Muscle layer of duodenum (tissue), 2 donors: ENCODE measurements around the gene JMJD7.

Source experiments
- H3K27ac ChIP-seq: one replicate; pipeline ENCODE4 v1.7.0; 2013; ENCODE audit warnings: mild to moderate bottlenecking, low read length
- H3K27me3 ChIP-seq: one replicate; pipeline ENCODE4 v1.7.0; 2013; ENCODE audit warnings: low read depth, mild to moderate bottlenecking, control low read depth, low read length
- H3K36me3 ChIP-seq, 2 donors: one replicate each; pipeline ENCODE4 v1.7.0; 2013; ENCODE audit warnings: low read length in 2 of 2, control low read depth in 1 of 2, mild to moderate bottlenecking in 1 of 2; ENCODE audit not compliant: insufficient read depth in 2 of 2, control insufficient read depth in 1 of 2
- H3K4me1 ChIP-seq, 2 donors: one replicate each; pipeline ENCODE4 v1.7.0; 2013; ENCODE audit warnings: low read length in 2 of 2, mild to moderate bottlenecking in 2 of 2, control low read depth in 1 of 2, moderate library complexity in 1 of 2; ENCODE audit not compliant: insufficient read depth in 2 of 2, control insufficient read depth in 1 of 2
- H3K4me3 ChIP-seq, 2 donors: one replicate each; pipeline ENCODE4 v1.7.0; 2013; ENCODE audit warnings: low read length in 2 of 2, low read depth in 1 of 2, mild to moderate bottlenecking in 1 of 2
- H3K9me3 ChIP-seq, 2 donors: one replicate each; pipeline ENCODE4 v1.7.0; 2013; ENCODE audit warnings: low read length in 2 of 2, control low read depth in 1 of 2, mild to moderate bottlenecking in 1 of 2; ENCODE audit not compliant: control insufficient read depth in 1 of 2
- donor health status: healthy.

Gene JMJD7

GRCh38 chr15:41804361-41804760 lies 23.5 kb upstream of the JMJD7 start:
- Histone ChIP-seq H3K36me3 (peaks cover 0 to 10% of the 10 kb centered on the region in 2 donors), H3K9me3 (no peaks in the 10 kb centered on the region), H3K27me3 (no peaks in the 10 kb centered on the region), H3K4me3 (no peak overlapping the region), H3K27ac (peak overlapping the region; percentile 54), H3K4me1 (peaks cover 0 to 29% of the 10 kb centered on the region in 2 donors)

GRCh38 chr15:41804916-41805666 lies 22.8 kb upstream of the JMJD7 start:
- Histone ChIP-seq H3K4me3 (no peak overlapping the region), H3K36me3 (peaks cover 0 to 10% of the 10 kb centered on the region in 2 donors), H3K9me3 (no peaks in the 10 kb centered on the region)

GRCh38 chr15:41805711-41806110 lies 22.2 kb upstream of the JMJD7 start:
- Histone ChIP-seq H3K9me3 (no peaks in the 10 kb centered on the region), H3K27me3 (no peaks in the 10 kb centered on the region), H3K4me3 (no peak overlapping the region), H3K36me3 (peaks cover 0 to 5% of the 10 kb centered on the region in 2 donors), H3K4me1 (peaks cover 0 to 30% of the 10 kb centered on the region in 2 donors), H3K27ac (peak overlapping the region; percentile 2)

More at GRCh38 chr15:41804916-41805666, 22.8 kb upstream of the JMJD7 start:
- H3K4me1 ChIP-seq, result peaks cover 0 to 29% of the 10 kb centered on the region in 2 donors
- H3K27ac ChIP-seq, result peak overlapping the region; percentile 54
- H3K27me3 ChIP-seq, result no peaks in the 10 kb centered on the region

DNA sequence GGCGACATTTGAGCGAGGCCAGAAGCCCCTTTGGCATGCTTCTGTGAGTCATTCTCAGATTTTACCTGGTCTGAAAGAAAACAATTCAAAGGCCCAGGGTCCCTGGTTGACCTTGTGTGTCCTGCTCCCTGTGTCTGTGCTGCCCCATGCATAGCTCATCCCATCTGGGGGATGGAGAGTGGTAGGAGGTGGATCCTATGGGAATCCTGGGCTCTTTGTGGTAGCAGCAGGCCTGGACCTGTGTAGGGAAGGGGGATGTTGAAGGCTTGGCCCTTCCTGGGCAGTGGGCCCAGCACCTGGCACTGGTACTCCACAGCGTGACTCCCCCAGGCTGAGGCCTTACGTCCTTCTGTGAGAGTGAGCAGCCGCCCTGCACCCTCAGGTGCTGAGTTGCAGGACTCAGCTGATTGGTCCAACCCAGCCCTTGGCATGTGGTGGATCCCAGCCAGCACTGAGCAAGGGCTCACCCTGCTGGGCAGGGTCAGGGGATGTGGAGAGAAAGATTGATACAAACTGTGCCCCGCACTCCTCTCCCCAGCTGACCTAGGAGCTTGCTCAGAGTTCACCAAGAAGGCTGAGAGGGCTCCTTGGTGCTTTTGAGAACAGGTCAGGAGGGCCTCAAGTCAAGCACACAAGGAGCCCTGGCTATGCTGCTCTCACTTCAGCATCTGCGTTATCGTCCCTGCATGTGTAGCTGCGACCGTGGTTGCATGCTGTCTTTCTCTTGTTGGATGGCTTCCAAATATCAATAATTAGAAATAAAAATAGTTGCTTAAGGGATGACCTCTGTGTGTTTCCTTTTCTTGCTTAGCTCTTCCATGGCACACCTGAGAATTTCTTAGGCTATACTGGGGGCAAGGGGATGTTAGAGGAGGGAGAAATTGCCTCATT lies 21.4 kb upstream of the JMJD7 start:
- Histone ChIP-seq H3K4me3 (no peak overlapping the region), H3K36me3 (peaks cover 0 to 3% of the 10 kb centered on the region in 2 donors), H3K9me3 (no peaks in the 10 kb centered on the region), H3K27me3 (no peaks in the 10 kb centered on the region), H3K4me1 (peaks cover 0 to 36% of the 10 kb centered on the region in 2 donors), H3K27ac (peak overlapping the region; percentile 2)

- H3K4me3 ChIP-seq, result no peak overlapping the region
- H3K27me3 ChIP-seq, result no peaks in the 10 kb centered on the region
- H3K36me3 ChIP-seq, result peaks cover 14 to 23% of the 10 kb centered on the region in 2 donors
- H3K27ac ChIP-seq, result no peak overlapping the region
- peaks cover 0 to 34% of the 10 kb centered on the region in 2 donors for H3K4me1 ChIP-seq
- no peaks in the 10 kb centered on the region for H3K9me3 ChIP-seq
These were observed 18.8 kb upstream of the JMJD7 start for GRCh38 chr15:41809121-41809520.

DNA sequence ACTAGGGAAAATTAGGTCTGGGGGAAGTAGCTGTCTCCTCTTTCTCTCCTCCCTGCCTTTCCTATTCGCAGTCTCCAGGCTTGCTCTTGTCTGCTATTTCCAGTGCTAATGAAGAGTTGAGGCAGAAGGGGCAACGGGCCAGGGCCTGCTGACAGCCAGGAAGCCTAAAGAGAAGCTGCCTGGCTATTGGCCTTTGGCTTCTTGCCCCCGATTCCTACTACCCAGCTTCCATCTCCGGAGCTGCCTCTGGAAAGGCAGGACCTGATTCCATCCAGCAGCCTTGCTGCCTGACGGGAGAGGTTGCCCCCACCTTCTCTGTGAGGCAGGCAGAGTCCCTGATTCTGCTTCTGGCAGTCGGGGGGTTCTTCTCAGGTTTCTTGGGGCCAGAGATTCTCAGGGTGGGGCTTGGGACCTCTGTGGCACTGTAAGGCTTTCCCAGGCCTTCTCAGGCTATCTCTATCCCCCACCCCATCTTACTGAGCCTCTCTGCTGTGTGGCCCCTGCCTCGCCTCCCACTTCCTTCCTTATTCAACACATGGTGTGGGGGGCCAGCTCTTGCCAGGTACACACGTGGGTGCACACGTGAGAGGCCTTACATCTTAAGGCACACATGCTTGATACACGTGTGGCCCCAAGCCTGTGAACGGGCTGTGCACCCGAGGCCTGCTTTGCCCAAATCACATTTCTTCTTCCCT lies 18.2 kb upstream of the JMJD7 start:
- peaks cover 18 to 26% of the 10 kb centered on the region in 2 donors for H3K36me3 ChIP-seq

DNA sequence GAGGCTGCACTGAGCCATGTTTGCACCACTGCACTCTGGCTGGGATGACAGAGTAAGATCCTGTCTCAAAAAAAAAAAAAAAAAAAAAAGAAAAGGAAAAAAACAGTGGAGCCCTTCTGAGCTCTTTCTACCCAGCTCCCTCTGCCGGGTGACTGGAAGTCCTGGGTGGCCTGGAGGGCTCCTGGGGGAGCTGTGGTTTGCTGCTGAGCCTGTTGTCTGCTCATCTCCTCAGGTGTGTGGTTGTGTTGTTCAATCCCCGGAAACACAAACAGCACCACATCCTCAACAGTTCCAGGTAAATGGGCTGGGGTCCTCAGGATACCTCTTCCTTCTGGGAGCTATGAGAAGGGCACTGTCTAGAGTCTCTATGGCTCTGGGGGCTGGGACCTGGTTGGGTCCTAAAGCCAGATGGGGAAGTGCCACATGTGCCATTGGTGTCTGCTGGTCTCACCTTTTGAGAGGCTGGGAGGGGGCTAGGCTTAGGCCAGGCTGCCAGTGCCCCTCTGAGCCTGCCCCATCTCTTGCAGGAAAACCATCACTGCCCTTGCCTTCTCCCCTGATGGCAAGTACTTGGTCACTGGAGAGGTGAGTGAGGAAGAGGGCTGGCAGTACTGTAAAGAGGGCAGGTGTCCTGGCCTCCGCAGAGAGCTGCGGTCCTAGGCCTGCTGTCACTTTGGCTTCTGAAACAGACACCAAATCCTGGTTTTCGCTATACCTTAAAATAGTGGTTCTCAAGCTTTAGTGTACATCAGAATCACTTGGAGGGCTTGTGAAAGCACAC lies 17.1 kb upstream of the JMJD7 start:
- Histone ChIP-seq H3K27ac (no peak overlapping the region), H3K36me3 (peaks cover 27 to 37% of the 10 kb centered on the region in 2 donors), H3K4me1 (peaks cover 0 to 17% of the 10 kb centered on the region in 2 donors)

More for the DNA sequence above, 18.2 kb upstream of the JMJD7 start:
- Histone ChIP-seq H3K27ac (no peak overlapping the region), H3K4me3 (no peak overlapping the region), H3K4me1 (peaks cover 0 to 28% of the 10 kb centered on the region in 2 donors), H3K27me3 (no peaks in the 10 kb centered on the region), H3K9me3 (no peaks in the 10 kb centered on the region)

DNA sequence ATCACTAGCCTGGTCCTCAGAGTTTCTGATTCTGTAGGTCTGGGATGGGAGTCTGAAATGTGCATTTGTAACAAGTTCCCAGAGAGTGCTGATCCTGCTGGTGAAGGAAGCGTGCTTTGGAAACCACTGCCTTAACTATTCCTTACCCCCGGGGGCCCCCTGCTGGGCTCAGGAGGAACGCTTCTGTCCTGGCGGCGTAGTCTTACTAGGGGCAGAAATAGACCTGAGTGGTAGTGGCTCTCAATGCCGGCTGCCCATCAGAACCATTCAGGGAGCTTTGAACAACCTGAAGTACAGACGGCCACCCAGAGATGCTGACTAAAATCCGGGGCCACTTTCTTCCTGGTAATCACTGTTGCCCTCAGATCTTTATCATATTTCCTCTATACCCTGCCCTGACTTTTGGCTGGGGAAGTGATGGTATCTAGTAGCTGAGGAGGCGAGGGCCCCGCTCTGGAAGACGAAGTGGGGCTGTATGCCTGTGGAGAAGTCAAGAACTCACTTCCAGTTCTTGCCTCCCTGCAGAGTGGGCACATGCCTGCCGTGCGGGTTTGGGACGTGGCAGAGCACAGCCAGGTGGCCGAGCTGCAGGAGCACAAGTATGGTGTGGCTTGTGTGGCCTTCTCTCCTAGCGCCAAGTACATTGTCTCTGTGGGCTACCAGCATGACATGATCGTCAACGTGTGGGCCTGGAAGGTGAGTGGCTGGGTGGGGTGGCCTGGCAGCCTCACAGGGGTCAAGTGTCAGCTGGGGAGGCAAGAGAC lies 16.3 kb upstream of the JMJD7 start:
- Histone ChIP-seq H3K9me3 (no peaks in the 10 kb centered on the region), H3K27ac (no peak overlapping the region), H3K4me3 (no peak overlapping the region), H3K36me3 (peaks cover 29 to 45% of the 10 kb centered on the region in 2 donors), H3K27me3 (no peaks in the 10 kb centered on the region), H3K4me1 (peaks cover 0 to 9% of the 10 kb centered on the region in 2 donors)

More for the DNA sequence above, 17.1 kb upstream of the JMJD7 start:
- Histone ChIP-seq H3K27me3 (no peaks in the 10 kb centered on the region), H3K9me3 (no peaks in the 10 kb centered on the region), H3K4me3 (no peak overlapping the region)

DNA sequence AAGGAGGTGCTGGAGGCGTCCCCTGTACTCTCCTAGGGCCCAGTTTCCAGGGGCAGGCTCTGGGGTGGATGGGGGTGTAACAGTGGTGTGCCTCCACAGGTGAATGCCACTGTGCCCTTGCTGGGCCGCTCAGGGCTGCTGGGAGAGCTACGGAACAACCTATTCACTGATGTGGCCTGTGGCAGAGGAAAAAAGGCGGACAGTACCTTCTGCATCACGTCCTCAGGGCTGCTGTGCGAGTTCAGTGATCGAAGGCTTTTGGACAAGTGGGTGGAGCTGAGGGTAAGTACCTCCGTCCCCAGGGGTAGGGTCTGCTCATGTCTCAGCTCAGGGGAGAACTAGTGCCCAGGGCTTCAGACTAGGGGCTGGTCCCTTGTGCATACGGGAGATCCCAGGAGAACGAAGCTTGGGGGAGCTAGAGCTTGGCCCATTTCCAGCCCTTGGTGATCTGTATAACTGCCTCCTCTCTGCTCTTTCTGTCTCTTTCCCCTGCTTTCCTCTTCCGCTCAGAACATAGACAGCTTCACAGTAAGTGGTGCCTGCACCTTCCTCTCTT lies 15.0 kb upstream of the JMJD7 start:
- Histone ChIP-seq H3K9me3 (no peaks in the 10 kb centered on the region), H3K4me3 (no peak overlapping the region), H3K27ac (no peak overlapping the region), H3K27me3 (no peaks in the 10 kb centered on the region), H3K36me3 (peaks cover 41 to 58% of the 10 kb centered on the region in 2 donors), H3K4me1 (peaks cover 0 to 7% of the 10 kb centered on the region in 2 donors)

DNA sequence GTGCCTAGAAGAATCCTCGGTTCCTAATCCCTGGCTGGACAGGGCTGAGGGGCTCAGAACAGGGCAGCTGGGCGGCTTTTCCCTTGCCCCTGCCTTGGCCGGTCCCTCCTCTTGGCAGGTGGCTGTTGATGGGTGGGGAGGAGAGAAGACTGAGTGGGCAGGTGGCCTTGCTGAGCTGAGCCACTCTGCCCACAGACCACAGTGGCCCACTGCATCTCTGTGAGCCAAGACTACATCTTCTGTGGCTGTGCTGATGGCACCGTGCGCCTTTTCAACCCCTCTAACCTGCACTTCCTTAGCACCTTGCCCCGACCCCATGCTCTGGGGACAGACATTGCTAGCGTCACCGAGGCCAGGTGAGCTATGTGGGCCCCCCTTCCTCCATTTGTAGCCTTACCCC lies 14.5 kb upstream of the JMJD7 start:
- no peak overlapping the region for H3K27ac ChIP-seq
- H3K4me1 ChIP-seq, result peaks cover 0 to 7% of the 10 kb centered on the region in 2 donors
- peaks cover 46 to 63% of the 10 kb centered on the region in 2 donors for H3K36me3 ChIP-seq
- H3K27me3 ChIP-seq, result no peaks in the 10 kb centered on the region
- H3K4me3 ChIP-seq, result no peak overlapping the region
- no peaks in the 10 kb centered on the region for H3K9me3 ChIP-seq
